Measurements from ENCODE around the gene ADAMTS12. TPM values are rescaled to one million over a fixed set of nuclear protein-coding genes. Genes with fewer than 3 reads are reported as not detected.

The ADAMTS12 gene
- polyA plus RNA-seq, 1 experiment, result 46.8 TPM

DNA sequence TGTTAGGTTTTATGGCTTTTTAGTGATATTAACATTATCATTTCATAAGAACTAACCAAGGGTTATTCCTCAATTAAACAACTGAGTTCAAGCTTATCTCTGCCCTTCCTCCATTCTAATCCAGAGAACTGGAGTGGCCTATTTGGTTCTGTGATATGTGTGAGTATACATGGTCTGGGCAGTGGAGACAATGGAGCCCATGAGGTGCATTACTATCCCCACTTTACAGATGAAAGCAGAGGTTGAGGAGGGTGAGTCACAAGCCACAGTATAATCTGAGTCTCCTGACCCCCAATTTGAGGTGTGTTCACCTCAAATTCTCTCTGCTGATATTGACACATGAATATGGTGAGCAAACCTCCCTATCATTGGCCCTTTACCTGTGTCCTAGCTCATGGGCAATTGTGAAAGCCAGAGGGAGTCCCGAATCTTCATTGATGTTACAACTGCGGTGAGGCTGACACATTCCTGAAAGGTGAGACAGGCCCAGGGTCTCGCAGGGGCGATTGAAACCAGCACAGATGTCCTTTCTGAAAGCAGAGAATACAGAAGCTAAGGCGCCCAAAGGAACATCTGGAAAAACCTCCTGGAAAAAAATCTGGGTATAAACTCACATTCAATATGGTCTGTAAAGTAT is 233.9 kb downstream of the ADAMTS12 start:
- H3K27ac ChIP-seq (ENCODE audit: low read depth, low read length), result no peak overlapping the region
- no peaks in the 10 kb centered on the region for H3K27me3 ChIP-seq (ENCODE audit: control insufficient read depth, insufficient read depth, low read length)
- ChIA-PET POLR2A (no interaction called here), CTCF (no interaction called here)
- DNase-seq (ENCODE audit: low read depth, low spot score), result no peak
- no peaks in the 10 kb centered on the region for H3K9me3 ChIP-seq (ENCODE audit: control insufficient read depth, insufficient read depth, low read length)
- H3K4me3 ChIP-seq (ENCODE audit: low read depth, low read length), result no peak overlapping the region
- TF ChIP-seq CTCF (IDR thresholded peaks at IDR 0.05; ENCODE audit: low read depth, low read length), result no peak

GRCh38 chr5:33657176-33657575 is 234.6 kb downstream of the ADAMTS12 start:
- ChIA-PET CTCF (interaction anchor here (0.6 kb wide), 1 partner anchor 97 kb away, joined by 3 read pairs; no protein-coding TSS in a partner anchor), POLR2A (no interaction called here)
- Histone ChIP-seq H3K27ac (ENCODE audit: low read depth, low read length) (no peak overlapping the region), H3K27me3 (ENCODE audit: control insufficient read depth, insufficient read depth, low read length) (no peaks in the 10 kb centered on the region), H3K4me3 (ENCODE audit: low read depth, low read length) (no peak overlapping the region), H3K9me3 (ENCODE audit: control insufficient read depth, insufficient read depth, low read length) (no peaks in the 10 kb centered on the region)
- DNase-seq (ENCODE audit: low read depth, low spot score), result no peak
- no peak for TF ChIP-seq CTCF (IDR thresholded peaks at IDR 0.05; ENCODE audit: low read depth, low read length)

DNA sequence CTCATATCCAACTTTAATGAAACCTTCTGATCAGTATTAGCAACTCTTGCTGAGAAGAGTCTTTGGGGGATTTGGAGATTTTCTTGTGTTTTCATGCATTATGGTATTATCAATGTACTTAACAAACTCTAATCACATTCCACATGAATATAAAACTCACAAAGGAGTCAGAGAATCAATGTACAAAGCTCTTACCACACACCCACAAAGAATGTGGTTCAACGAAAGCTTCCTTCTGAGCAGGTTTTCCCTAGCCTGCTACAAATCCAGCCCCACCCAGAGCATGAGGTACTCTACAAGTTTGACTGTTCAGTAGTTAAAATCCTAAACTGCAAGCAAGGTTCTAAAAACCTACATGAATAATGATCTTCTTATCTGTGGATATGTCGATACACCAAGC is 240.9 kb downstream of the ADAMTS12 start:
- H3K4me3 ChIP-seq (ENCODE audit: low read depth, low read length), result no peak overlapping the region
- ChIA-PET CTCF (interaction anchor here (1.3 to 4.3 kb wide), 2 partner anchors 12 to 284 kb away, joined by 4 to 16 read pairs; partner anchors contain the start of gene RXFP3), POLR2A (no interaction called here)
- DNase-seq (ENCODE audit: low read depth, low spot score), result no peak
- H3K27ac ChIP-seq (ENCODE audit: low read depth, low read length), result no peak overlapping the region
- H3K27me3 ChIP-seq (ENCODE audit: control insufficient read depth, insufficient read depth, low read length), result no peaks in the 10 kb centered on the region
- no peaks in the 10 kb centered on the region for H3K9me3 ChIP-seq (ENCODE audit: control insufficient read depth, insufficient read depth, low read length)
- no peak for TF ChIP-seq CTCF (IDR thresholded peaks at IDR 0.05; ENCODE audit: low read depth, low read length)

GRCh38 chr5:33649549-33650482 is 242.0 kb downstream of the ADAMTS12 start:
- ChIA-PET POLR2A (no interaction called here), CTCF (interaction anchor here (0.6 to 4.3 kb wide), 5 partner anchors 12 to 320 kb away, joined by 3 to 16 read pairs (median 4); partner anchors contain the start of gene RXFP3)
- Histone ChIP-seq H3K4me3 (ENCODE audit: low read depth, low read length) (no peak overlapping the region), H3K27ac (ENCODE audit: low read depth, low read length) (no peak overlapping the region), H3K27me3 (ENCODE audit: control insufficient read depth, insufficient read depth, low read length) (no peaks in the 10 kb centered on the region), H3K9me3 (ENCODE audit: control insufficient read depth, insufficient read depth, low read length) (no peaks in the 10 kb centered on the region)
- no peak for TF ChIP-seq CTCF (IDR thresholded peaks at IDR 0.05; ENCODE audit: low read depth, low read length)
- DNase-seq (ENCODE audit: low read depth, low spot score), result peak; percentile 55
